IPS-18c (cell line): ENCODE data around the gene GBP1.
"Not testable (repeated sequence)": the region's sequence is repeated elsewhere in the genome, so short reads cannot be mapped to it uniquely, and the experiment has no call there.

ENCODE experiments used
- H3K4me3 ChIP-seq: 2 replicates; pipeline ENCODE4 v1.7.0; 2013; ENCODE audit warnings: low read depth, mild to moderate bottlenecking, low read length, moderate library complexity; ENCODE audit not compliant: insufficient read depth
- H3K9me3 ChIP-seq: one replicate; pipeline ENCODE4 v1.6.1; 2013; ENCODE audit warnings: mild to moderate bottlenecking, low read length, moderate library complexity; ENCODE audit not compliant: control insufficient read depth, insufficient read depth

The GBP1 gene

GRCh38 chr1:89065079-89065868, at the start of gene GBP1:
GBP1 (minus strand) TSS chr1:89065208; CDS start chr1:89063234, 1,974 bp downstream.
- Histone ChIP-seq H3K4me3 (no peak within 1 kb of the TSS), H3K9me3 (no peaks in the 10 kb centered on the region)

- no peak overlapping the region for H3K4me3 ChIP-seq
Observed at GRCh38 chr1:89114662-89115061, 49.7 kb upstream of the GBP1 start.

DNA sequence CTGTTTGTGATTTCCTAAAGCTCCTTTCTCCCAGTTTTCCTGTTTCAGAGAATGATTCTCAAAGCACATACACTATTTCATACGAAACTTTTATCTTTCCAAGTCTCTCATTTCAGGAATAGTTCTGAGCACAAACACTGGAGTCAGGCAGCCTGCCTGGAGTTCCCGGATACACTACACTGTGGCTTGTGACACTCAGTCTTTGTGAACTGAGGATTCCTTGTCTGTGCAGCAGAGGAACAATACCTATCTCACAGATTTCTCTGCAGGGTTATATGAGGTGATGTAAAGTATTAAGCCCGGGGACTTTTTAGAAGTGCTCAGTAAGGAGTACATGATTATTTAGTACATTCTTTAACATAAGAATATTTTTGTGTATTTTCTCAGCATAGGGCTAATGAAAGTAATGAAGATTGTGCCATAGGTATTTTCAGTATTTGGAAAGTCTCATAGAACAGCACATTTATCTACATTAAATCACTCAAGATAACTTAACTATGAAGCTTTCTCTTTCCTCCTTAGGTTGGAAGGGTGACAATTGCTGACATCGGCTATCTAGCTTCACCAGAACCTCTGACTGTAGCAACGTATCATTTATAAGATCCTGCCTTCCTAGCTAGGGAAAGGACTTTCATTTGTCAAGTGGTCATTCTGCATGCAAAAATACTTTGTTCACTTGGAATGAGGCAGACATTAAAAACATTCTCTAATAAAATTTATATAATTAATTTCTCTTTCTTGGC, 48.0 kb upstream of the GBP1 start:
- Histone ChIP-seq H3K9me3 (no peaks in the 10 kb centered on the region), H3K4me3 (no peak overlapping the region)

More at GRCh38 chr1:89114662-89115061, 49.7 kb upstream of the GBP1 start:
- H3K9me3 ChIP-seq, result no peaks in the 10 kb centered on the region

DNA sequence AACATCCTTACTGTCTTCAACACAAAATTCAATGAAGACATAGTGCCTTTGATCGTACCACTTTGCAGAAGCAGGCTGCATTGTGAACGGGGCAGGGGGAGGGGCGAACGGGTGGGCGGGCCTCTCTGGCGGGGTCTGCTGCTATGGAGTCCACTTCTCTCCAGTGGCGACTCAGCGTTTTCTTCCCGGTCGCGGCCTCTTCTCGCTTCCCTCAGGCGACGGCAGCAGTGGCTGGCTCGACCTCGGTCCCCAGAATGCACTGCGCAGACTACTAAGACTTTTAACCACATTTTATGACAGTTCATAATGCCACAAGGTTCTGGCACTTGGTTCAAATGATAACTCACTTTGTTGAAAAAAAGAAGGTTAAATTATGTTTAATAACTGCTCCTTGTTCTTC, 39.7 kb upstream of the GBP1 start:
- no peaks in the 10 kb centered on the region for H3K9me3 ChIP-seq
- H3K4me3 ChIP-seq, result no peak overlapping the region

DNA sequence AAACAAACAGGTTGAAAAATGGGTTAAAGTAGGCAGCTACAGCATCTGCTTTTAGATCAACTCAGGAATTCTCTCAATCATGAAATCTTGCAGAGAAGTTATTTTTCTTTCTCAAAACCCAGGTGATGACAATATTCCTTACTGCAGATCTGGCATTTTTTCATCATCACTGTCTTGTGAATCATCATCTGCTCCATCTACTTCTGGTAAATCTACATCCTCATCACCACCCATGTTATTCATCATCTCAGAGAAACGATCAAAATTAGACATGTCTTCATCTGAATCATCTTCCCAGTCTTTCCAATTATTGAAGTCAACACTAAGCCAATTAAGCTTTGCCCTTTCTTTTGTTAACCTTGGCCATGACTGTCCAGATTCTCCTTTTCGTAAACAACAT, 39.1 kb upstream of the GBP1 start:
- Histone ChIP-seq H3K4me3 (no peak overlapping the region), H3K9me3 (no peaks in the 10 kb centered on the region)

GRCh38 chr1:89102021-89102420, 37.0 kb upstream of the GBP1 start:
- Histone ChIP-seq H3K9me3 (no peaks in the 10 kb centered on the region), H3K4me3 (no peak overlapping the region)

- peaks cover 3% of the 10 kb centered on the region for H3K9me3 ChIP-seq
- H3K4me3 ChIP-seq, result no peak overlapping the region
Observed at GRCh38 chr1:89100412-89100811, 35.4 kb upstream of the GBP1 start.

DNA sequence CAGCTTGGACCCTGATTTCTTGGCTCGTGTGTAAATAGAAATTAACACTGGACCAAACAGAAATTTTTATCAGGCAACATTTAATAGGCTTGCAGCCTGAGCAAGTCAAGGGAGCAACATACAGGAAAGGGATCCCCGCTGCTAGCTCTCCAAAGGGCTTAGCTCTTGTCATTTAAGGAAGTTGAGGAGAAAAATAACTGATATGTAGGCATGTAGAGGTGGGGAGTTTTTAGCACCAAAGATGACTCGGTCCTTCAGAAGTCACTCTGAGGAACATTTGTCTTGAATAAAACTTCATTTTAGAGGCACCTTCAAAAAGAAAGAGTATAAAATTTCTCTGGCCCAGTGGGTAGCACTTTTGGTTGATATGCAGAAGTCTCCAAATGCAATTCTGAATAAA, 33.8 kb upstream of the GBP1 start:
- peaks cover 3% of the 10 kb centered on the region for H3K9me3 ChIP-seq
- H3K4me3 ChIP-seq, result no peak overlapping the region

DNA sequence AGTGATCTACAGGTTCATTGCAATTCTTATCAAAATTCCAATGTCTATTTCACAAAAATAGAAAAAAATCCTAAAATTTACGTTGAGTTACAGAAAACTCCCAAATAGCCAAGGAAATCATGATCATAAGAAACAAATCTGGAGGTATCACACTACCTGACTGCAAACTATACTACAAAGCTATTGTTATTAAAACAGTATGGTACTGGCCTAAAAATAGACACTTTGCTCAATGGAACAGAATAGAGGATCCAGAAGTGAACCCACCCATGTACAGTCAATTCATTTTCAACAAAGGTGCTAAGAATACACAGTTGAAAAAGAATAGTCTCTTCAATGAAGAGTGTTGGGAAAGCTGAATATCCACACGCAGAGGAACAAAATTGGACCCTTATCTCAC, 30.7 kb upstream of the GBP1 start:
- Histone ChIP-seq H3K4me3 (no peak overlapping the region), H3K9me3 (peaks cover 3% of the 10 kb centered on the region)

- no peak overlapping the region for H3K4me3 ChIP-seq
- no peaks in the 10 kb centered on the region for H3K9me3 ChIP-seq
Observed at GRCh38 chr1:89089962-89090361, 25.0 kb upstream of the GBP1 start.

- Histone ChIP-seq H3K4me3 (no peak overlapping the region), H3K9me3 (no peaks in the 10 kb centered on the region)
Observed at GRCh38 chr1:89088572-89088971, 23.6 kb upstream of the GBP1 start.

- Histone ChIP-seq H3K9me3 (no peaks in the 10 kb centered on the region), H3K4me3 (no peak overlapping the region)
Observed at GRCh38 chr1:89087241-89087640, 22.2 kb upstream of the GBP1 start.

DNA sequence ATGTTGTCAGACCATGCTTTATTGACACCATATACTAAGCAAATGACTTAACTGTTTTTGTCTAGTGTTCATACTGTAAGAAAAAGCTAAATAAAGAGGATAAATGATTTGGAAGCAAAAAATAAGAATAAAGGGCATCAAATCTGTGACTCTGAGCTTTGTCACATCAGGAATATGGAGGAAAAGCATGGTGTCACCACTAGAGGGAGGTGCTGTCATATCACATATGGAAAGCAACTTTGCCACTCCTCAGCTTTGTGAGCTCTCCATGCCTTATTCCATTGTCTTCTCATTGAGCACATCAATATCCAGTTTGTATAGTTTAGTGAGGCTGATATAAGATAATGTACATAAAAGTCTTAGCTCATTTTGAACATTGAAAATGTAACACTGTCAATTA, 20.8 kb upstream of the GBP1 start:
- H3K9me3 ChIP-seq, result no peaks in the 10 kb centered on the region
- no peak overlapping the region for H3K4me3 ChIP-seq

GRCh38 chr1:89081005-89081404, 16.0 kb upstream of the GBP1 start:
- H3K9me3 ChIP-seq, result peaks cover 5% of the 10 kb centered on the region

GRCh38 chr1:89080068-89080467, 15.1 kb upstream of the GBP1 start:
- H3K4me3 ChIP-seq, H3K9me3 ChIP-seq: not testable (repeated sequence)

More at GRCh38 chr1:89081005-89081404, 16.0 kb upstream of the GBP1 start:
- no peak overlapping the region for H3K4me3 ChIP-seq

DNA sequence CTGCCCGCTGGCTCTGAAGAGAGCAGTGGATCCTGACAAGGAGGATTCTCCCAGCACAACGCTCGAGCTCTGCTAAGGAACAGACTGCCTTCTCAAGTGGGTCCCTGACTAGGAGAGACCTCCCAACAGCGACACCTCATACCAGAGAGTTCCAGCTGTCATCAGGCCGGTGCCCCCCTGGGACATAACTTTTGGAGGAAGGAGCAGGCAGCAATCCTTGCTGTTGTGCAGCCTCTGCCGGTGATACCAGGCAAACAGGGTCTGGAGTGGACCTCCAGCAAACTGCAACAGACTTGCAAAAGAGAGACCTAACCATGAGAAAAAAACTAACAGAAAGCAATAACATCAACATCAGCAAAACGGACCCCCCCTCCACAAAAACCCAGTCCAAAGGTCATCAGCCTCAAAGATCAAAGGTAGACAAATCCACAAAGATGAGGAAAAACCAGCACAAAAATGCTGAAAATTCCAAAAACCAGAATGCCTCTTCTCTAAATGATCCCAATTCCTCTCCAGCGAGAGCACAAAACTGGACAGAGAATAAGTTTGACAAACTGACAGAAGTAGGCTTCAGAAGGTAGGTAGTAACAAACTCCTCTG, 7.6 kb upstream of the GBP1 start:
- H3K4me3 ChIP-seq, H3K9me3 ChIP-seq: not testable (repeated sequence)

- Histone ChIP-seq H3K9me3 (no peaks in the 10 kb centered on the region), H3K4me3 (no peak overlapping the region)
Observed at GRCh38 chr1:89070509-89070908, 5.5 kb upstream of the GBP1 start.

DNA sequence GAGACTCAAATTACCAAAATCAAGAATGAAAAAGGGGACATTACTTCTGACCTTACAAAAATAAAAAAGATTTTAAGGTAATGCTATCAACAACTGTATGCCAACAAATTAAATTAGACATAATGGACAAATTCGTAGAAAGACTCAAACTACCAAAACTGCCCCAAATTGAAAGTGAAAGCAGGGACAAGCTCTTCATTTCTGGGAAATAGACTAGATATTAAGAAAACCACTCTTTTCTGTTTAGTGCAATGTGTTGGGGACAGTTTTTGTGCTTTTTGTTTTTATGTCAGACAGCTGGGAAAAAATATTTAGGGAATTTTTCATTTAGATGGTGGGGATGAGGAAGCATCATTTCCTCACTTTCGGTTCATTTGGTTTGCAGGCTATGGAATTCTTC, 4.9 kb upstream of the GBP1 start:
- H3K4me3 ChIP-seq, result no peak overlapping the region
- no peaks in the 10 kb centered on the region for H3K9me3 ChIP-seq
